GM19328 (cell line): ENCODE measurements around the gene BMF.
A peak's percentile ranks its signal among the peaks of the same experiment; 100 is the strongest.

Experiments used
- ATAC-seq: cut with Tn5 transposase; IDR thresholded peaks from one replicate; pipeline ENCODE4 v1.9.1; 2021; ENCODE audit warnings: mild to moderate bottlenecking, moderate library complexity; ENCODE audit not compliant: unreplicated experiment

Gene BMF

GRCh38 chr15:40067921-40068624 is 40.6 kb downstream of the BMF start:
- no peak for ATAC-seq

GRCh38 chr15:40066589-40066988 is 42.1 kb downstream of the BMF start:
- no peak for ATAC-seq

DNA sequence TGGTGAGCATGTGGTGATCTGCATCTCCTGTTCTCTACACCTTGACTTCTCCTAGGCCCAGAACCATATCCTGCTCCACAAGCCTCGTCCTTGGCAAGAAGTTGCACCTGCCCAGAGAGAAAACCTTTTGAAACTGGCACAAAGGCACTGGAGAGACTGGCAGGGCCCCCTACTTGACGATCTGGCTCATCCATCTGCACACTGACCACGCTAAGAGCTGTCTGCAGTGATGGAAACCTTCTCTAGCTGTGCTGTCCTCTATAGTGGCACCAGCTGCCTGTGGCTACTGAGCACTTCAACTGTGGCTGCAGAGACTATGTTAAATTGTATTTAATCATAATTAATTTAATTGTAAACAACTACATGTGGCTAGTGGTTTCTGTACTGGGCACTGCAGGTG is 43.5 kb downstream of the BMF start:
- ATAC-seq: no peak

DNA sequence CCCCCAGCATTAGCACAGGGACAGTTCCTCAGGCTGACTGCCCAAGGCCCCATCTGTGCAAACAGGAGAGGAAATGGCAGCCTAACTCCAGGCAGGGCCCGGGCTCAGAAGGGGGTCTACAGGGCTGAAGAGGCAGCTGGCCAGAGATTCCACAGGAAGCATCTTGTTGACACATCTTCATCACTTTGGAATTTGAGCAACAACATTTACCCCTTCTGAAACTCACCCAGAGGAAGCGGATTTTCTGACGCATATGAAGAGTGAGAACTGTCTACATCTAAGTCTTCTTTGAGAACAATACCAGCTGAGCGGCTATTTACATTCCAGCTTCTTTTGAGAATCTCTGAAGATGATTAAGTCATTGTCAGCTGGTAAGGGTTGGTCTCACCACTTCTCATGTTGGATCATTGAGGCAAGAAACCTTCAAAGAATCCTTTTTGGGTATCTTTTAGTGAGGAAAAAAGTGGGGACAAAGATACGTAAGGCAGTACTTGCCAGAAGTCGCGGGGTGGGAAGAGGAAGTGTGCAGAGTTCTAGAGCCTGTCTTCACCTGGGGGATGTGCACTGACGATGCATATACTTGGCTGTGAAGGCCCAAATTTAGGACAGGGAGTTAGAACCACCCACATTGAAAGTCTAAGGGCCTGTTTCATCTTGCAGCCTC is 44.3 kb downstream of the BMF start:
- ATAC-seq: peak; percentile 59

DNA sequence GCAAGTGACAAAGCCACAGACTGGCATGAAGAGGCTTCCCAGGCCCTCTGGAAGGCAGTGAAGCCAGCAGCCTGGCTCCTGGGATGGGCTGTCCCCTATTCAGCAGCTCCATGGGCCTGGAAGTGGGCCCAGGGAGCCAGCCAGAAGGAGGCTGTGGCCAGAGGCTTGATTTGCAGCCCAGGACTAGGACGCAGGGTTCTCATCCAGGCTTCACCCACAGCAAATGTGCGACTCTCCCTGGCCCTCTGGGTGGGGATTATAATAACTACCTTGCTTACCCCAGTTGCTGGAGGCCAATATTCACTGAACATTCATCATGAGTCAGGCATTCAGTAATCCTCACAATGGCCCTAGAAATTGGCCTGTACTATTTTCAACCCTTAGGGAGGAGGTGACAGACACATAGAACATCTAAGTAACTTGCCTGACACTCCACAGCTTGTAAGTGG is 45.1 kb downstream of the BMF start:
- no peak for ATAC-seq

DNA sequence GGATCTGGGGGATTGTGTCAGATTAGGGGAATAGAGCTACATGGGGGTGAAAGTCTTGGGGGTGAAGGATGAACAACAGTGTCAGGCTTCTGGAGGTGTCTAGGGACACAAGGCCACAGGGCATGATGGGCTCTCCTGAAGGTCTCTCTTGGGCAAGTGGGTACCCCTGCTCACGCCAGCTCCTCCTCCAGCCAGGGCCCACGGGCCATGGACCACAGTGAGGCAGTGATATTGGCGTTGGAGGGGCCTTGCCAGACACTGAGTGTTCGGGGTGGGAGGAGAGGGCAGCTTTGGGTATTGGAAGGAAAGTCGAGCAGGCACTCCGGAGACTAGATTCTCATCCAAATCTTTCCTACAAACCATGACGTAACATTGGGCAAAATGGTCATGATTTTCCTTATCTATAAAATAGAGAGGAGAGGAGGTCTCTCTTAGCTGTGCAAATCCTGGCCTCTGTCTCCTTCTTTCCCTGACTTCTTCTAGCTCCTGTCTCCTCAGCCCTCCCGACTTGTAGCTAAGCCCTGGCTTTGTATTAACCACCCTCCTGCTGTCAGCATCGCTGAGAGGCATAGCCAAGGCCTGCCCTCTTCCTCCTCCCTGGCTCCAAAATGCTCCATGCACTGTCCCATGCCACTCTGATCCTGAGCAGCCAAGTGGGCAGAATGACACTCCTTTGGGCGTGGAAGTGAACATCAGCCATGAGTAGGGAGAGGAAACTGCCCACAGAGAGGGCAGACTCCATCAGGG is 45.7 kb downstream of the BMF start:
- ATAC-seq: no peak

GRCh38 chr15:40061212-40061901 is 47.3 kb downstream of the BMF start:
- no peak for ATAC-seq

- no peak for ATAC-seq
Observed at GRCh38 chr15:40060236-40060961, 48.3 kb downstream of the BMF start.

- ATAC-seq: no peak
Observed at GRCh38 chr15:40059821-40060220, 48.9 kb downstream of the BMF start.

DNA sequence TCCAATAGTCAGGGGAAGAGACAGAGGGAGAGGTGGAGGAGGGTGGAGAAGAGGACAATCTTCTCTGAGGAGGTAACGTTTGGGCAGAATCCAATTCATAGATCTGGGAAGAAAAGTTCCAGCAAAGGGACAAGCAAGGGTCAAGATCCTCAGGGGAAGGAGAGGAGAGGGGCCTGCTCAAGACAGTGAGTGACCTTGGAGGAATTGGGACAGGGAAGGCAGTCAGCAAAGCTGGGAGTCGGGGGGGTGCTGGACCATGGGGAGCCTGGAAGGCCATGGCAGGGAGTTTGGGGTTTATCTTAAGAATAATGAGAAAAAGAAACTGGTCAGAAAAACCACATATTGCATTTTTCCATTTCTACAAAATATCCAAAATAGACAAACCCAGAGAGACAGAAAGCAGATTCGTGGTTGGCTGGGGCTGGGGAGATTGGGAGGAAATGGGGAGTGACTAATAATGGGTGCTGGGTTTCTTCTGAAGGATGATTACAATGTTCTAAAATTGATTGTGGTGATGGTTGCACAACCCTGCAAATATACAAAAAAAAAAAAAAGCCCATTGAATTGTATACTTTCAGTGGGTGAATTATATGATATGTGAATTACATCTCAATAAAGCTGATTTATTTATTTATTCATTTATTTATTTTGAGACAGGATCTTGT is 50.1 kb downstream of the BMF start:
- ATAC-seq: no peak

DNA sequence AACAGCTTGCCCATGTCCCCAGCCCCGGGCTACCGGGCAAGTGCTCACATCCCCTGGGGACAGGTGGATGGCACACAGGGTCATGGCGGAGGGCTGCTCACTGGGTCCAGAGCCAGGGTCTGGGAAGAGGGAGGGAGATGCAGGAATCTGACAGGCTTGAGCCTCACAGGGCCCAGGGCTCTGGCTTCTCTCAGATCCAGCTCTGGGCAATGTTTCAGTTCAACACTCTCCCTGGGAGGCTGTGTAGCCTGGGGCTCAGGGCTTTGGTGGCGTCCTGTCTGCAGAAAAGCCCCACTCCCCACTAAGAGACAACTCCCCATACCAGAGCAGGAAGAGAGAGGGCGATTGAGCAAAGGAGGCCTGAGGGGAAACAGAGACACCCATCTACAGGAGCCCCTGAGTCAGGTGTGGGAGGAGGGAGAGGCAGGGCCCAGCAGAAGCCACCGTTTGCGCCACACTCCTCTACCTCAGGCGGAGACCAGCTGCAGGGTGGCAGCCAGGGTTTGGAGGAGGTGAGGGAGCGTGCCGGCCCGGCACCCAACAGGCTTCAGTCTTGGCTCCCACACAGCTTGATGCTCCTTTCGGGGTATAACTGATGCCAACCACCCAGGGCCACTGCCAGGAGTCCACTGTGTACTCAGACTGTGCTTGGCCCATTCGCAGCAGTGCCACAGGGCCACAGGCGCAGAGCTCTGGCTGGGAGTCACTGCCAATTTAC is 52.9 kb downstream of the BMF start:
- ATAC-seq: no peak

DNA sequence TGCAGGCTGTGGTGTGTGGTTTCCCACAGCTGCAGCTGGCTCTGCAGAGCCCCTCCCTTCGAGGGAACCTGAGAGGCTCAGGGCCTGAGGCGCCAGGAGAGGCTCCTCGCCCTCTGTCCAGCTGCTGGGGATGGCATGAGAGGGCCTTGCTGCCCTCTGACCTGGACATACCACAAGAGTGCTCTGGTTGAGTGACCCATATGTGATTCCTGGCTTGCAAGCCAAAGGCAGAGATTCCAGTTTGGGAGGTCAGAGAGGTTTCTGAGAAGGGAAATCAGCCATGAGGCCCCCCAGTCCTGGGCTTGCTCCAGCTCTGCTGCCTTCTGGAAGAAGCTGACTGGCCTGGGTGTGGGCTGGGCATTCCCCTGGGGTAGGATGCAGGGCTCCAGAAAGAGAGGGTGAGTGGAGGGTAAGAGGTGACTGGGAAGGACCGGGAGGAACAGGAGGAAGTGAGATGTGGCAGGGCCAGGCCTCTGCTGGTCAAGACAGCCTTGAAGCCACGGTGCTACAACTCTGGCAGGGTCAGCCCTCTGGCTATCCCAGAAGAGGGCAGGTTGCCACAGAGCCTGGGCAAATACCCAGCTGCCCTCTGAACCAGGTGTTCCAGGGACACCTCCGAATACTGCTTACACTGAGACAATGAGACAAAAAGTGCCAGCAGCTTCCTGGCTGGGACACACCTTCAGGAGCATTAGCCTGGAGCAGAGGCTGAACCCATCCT is 53.7 kb downstream of the BMF start:
- ATAC-seq: peak; percentile 72

- ATAC-seq: peak; percentile 31
Observed at GRCh38 chr15:40054605-40054854, 54.1 kb downstream of the BMF start.

GRCh38 chr15:40053831-40054604 is 54.7 kb downstream of the BMF start:
- ATAC-seq: no peak

GRCh38 chr15:40053079-40053830 is 55.4 kb downstream of the BMF start:
- ATAC-seq: no peak

GRCh38 chr15:40052604-40053003 is 56.1 kb downstream of the BMF start:
- no peak for ATAC-seq

GRCh38 chr15:40051616-40052415 is 56.9 kb downstream of the BMF start:
- ATAC-seq: no peak
